Frontal cortex (tissue), 4 donors: ENCODE measurements around the gene PBX3. TPM values are rescaled to one million over a fixed set of nuclear protein-coding genes. Genes with fewer than 3 reads are reported as not detected.

Experiments
- DNase-seq, 2 donors: peaks; one replicate each; pipeline ENCODE4 v3.0.0; 2012; ENCODE audit warnings: low spot score in 2 of 2
- FAIRE-seq: peaks from 2 replicates; lab custom pipeline; 2012; peaks lifted over from hg19 to GRCh38; lab: Jason Lieb, UNC
- total RNA-seq: library from RNA; depleted of rRNA; stranded (reverse); fragments of >200 nt; gene quantifications from one replicate; pipeline ENCODE4 v1.2.3, GENCODE V29; 2014
- donor health status: control.
- donor health status: control.
- donor health status: control.

The PBX3 gene
- total RNA-seq, 1 donor from 2014 or later = 37.5 TPM

- DNase-seq = peak; percentile 38 to 50
- FAIRE-seq = no peak
Observed at GRCh38 chr9:125747765-125748445, 732 bp downstream of the PBX3 start.

DNA sequence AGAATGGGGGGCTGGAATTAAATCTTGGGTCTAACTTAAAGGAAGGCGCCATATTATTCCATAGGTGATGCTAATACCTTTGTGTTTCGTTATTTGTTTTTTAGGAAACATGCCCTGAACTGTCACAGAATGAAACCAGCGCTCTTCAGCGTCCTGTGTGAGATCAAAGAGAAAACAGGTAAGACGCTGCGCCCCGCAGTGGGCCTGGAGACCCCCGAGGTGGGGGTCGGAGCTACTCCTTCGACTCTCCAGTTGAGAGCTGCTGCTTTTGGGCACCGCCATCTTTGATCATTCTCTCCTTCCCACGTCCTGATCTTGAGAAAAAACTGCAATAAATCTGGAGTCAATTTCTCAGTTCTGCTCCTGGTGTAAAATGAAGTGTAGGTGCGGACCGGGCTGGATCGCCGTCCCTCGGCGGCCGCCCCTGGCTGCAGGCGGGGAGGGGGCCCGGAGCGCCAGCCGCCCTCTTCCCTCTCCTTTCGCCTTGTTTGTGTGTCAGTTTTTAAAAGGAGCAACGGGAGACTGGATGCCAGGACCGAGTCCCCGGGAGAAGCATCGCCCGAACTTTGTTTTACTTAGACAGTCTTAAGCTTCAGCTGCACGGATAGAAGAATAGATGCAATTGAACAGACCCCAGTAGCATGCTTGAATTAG, 1.4 kb downstream of the PBX3 start:
- FAIRE-seq (no peak), DNase-seq (no peak)

DNA sequence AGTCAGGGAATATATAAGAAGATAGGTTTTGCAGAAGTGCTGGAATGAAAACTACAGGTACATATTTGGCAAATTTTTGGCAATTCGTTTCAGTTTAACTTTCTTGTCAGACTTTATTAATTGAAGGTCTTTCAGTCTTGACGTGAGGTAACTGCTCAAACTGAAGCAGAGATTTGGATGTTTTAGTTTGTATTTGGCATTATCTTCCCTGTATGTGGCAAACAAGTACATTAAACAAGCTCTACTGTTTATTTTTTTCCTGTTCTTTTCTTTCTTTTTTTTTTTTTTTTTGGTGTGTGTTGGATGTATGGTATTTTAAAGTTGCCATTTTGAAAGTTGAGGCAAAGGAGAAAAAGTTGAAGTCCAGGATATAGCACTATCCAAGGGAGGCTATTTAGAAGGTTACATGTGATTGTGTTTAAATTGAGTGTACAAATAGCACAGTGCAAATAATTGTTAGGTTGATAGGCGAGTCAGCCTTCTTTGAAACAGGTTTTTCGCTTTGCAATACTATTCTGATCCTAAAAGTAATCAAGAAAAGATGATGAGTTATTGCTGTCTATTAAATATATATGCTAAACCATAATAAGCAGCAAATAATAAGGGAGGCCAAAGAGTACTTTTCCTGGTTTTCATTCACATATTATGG, 2.2 kb downstream of the PBX3 start:
- DNase-seq = no peak
- FAIRE-seq = no peak

- DNase-seq (no peak), FAIRE-seq (no peak)
Observed at GRCh38 chr9:125749951-125750626, 2.9 kb downstream of the PBX3 start.

DNA sequence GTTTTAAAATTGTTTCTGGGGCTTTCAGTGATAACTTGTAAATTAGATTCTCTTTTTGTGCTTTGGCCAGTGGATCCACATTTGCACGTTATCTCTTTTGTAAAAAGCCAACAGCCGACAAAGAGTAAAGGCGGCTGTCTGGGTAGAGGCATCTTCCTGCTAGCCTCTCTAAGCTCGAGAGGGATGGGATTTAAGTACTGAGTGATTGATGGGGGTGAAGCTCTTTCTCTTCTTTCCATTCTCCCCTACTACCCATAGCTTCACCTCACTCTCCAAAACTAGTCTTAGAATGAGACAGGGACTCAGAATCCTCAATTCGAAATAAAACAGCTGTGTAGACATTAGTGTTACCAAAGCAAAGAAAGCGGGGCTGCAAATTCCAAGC, 3.4 kb downstream of the PBX3 start:
- DNase-seq (no peak), FAIRE-seq (no peak)

DNA sequence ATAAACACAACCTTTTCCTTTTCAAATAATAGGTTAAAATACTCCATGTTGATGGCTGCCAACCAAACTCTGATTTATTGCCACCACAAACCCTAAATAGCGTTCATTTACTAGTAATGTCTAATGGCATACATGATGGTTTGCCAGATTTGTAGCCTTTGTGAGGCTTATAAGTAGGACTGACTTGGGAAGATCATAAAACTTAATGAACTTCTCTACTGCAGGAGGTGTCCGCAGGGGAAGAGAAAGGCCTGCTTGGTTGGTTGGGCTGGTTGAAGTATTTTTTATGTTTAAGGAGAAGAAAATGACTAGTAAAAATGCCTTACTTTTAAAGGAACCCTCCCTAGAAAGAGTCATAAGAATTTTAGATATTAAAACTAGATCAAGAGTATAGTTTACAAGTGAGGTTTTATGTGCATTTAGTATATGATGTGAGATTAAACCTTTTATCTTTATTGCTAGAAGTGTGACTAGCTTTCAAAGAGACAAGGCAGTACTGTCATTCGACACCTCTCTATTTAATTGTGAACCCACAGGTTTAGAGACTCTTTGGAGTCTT, 5.0 kb downstream of the PBX3 start:
- FAIRE-seq (no peak), DNase-seq (no peak)

GRCh38 chr9:125754096-125754495, 6.9 kb downstream of the PBX3 start:
- no peak for FAIRE-seq
- DNase-seq = no peak

- FAIRE-seq = no peak
- no peak for DNase-seq
Observed at GRCh38 chr9:125755340-125755739, 8.2 kb downstream of the PBX3 start.

DNA sequence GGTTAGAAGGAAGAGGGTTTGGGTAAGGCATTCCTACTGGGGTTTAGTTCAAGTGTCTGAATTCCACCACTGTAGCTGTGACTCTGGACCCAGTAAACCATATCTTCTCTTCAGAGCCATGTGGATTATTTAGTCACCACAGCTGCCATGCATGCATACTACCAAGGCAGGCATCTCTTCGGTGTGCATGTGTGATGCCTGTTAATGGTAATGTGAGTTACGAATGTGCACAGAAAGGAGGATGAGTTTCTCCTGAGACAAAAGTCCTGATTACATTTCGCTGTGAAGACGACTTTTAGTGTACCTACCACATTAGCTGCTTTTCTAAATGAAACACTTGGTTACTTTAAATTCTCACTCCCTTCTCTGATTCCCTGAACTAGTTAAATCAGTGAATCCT, 9.3 kb downstream of the PBX3 start:
- no peak for FAIRE-seq
- DNase-seq = no peak

- FAIRE-seq = no peak
Observed at GRCh38 chr9:125757834-125758233, 10.7 kb downstream of the PBX3 start.

DNA sequence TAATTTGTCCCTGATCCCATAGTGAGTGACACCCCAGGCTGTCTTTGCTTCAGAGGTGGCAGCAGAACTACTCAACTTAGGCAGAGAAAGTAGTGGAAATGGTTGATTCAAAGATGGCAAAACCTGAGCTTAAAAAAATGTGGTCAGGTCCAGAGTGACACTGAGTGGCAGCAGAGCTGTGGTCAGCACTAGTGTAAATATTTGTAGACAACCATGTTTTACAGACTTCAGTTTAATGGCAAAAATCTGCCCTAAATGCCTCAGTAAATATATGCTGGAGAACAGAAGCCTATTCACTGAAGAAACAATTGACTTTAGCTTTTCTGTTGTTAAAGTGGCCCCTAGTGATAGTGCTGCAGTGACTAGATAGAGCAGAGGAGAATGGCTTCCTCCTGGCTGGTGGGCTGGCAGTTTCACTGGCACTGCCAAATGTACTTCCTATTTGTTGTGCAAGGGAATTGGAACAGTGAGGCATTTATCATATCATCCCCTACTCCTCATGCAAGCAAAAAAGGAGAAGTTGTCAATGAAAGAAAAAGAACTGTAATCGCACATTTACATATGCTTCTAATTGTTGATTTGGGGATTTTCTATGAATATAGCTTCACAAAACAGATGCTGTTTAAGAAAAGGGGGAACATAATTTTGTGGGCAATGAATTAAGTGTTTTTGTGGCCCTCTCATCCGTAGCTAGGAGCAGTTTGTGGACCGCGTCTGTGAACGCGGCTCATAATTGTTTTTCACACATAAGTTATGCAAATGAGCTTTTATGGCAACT, 12.0 kb downstream of the PBX3 start:
- DNase-seq = peak in 1 of 2 donors; percentile 45
- no peak for FAIRE-seq

More at GRCh38 chr9:125757834-125758233, 10.7 kb downstream of the PBX3 start:
- DNase-seq = no peak

- FAIRE-seq (no peak), DNase-seq (no peak)
Observed at GRCh38 chr9:125759764-125760129, 12.6 kb downstream of the PBX3 start.

DNA sequence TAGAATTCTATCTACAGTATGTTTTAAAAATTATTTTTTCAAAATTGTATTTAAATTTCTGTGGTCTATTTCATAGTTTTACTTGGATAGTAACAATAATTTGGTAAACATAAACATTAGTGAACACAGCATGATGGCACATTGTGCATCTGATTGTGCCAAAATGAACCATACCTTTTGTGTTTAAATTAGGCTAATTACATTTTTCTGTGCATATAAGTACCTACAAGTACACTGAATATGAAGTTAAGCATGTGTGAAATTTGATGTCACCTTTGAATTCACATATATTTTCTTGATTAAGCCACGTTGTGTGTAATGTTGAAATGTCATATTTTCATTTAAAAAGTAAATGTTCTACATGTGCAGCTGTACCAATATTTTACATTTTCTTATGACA, 13.4 kb downstream of the PBX3 start:
- no peak for FAIRE-seq

GRCh38 chr9:125761676-125762450, 14.7 kb downstream of the PBX3 start:
- FAIRE-seq (no peak), DNase-seq (no peak)

More for the DNA sequence above, 13.4 kb downstream of the PBX3 start:
- no peak for DNase-seq

DNA sequence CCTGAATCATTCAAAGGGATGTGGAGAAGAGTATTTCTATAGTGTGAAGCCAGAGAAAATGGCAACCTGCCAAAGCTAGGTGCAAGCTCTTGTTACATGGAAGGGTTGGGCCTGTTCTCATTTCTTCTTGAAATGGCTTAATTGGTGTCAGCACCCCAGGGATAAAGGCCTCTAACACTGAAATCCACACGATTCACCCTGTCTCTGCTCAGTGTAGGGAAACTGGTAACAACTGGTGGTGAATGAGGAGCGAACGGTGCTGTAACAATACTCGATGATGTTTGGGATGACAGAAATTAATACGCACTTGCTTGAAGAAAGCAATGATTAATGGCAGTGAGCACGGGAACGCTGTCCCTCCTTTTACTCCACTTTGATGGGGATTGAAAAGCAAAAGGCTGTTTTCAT, 16.2 kb downstream of the PBX3 start:
- DNase-seq (no peak), FAIRE-seq (no peak)

DNA sequence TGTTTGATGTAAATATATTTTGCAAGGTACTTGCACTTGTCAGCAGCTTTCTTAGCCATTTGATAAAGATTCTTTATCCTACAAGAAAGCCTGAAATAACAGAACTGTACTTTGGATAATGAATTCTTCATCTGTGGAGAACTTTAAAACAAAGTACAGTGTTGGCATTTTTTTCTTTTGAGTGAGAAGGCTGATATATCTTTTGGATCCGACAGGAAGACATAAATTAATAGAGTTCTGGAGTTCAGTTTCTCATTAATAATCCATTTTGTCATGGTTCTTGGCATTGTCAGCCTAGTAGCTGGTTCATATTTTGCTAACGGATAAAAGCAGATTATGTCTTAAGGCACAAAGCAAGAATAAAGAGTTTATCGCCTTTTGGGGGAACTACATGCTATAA, 17.0 kb downstream of the PBX3 start:
- DNase-seq (no peak), FAIRE-seq (no peak)

DNA sequence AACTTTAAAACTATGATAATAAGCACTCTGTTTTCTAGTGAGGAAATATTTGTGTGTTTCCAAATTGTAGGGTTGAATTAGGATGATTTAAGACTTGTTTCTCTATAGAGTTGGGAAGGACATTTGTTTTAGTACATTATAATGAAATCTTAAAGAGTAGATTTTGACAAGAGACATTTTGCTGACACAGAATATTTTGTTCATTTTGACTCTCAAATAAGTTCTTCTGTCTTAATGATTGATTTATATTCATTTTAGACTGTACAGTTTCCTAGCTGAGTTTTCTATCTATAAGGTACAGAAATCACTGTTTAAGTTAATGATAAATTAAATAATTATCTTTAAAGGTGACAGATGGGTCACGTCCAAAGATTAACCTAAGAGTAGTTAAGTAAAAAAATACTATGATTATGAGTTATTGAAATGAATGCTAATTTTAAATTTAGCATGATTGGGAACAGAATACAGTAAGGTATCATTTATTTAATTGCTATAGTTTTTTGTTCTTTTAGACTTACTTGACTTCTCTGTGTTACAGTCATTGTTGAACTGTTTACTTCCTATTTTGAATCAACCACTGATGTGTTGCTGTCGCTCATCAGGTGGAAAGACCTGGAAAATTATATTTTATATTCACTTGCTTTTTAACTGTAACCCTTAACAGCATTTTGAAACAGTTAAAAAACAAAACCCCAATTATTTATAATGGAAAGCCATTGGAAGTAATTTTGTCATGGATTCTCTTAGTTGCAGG, 19.5 kb downstream of the PBX3 start:
- DNase-seq (no peak), FAIRE-seq (peak; percentile 34)

GRCh38 chr9:125767349-125767748, 20.2 kb downstream of the PBX3 start:
- no peak for DNase-seq
- FAIRE-seq = no peak
